Keratinocyte (primary cell): Measurements from ENCODE around the gene RAP1GAP. TPM values are rescaled to one million over a fixed set of nuclear protein-coding genes. Genes with fewer than 3 reads are reported as not detected.

Experiments used
- DNase-seq: peaks from one replicate; pipeline ENCODE4 v3.0.0-alpha.2; 2011; ENCODE audit warnings: low read depth, missing footprints, low spot score
- FAIRE-seq: peaks from 2 replicates; lab custom pipeline; 2011; peaks lifted over from hg19 to GRCh38; lab: Jason Lieb, UNC
- H2AFZ ChIP-seq: 2 replicates; pipeline ENCODE4 v1.6.0; 2012; ENCODE audit warnings: low read length, control low read depth, inconsistent platforms; ENCODE audit not compliant: control insufficient read depth
- H3K27ac ChIP-seq: 2 replicates; pipeline ENCODE4 v1.5.1; 2011; ENCODE audit warnings: low read length; ENCODE audit not compliant: control insufficient read depth, insufficient read depth
- H3K27me3 ChIP-seq: 3 replicates; pipeline ENCODE4 v1.6.0; 2011; ENCODE audit warnings: low read length; ENCODE audit not compliant: control insufficient read depth, insufficient read depth; ENCODE audit errors: extremely low read depth
- H3K36me3 ChIP-seq, 2 experiments: 2 replicates in 1 of 2; 3 replicates in 1 of 2; pipeline ENCODE4 v1.5.1; 2011; ENCODE audit warnings: low read length in 2 of 2, mild to moderate bottlenecking in 1 of 2; ENCODE audit not compliant: control insufficient read depth in 2 of 2, insufficient read depth in 2 of 2; ENCODE audit errors: extremely low read depth in 1 of 2
- H3K4me1 ChIP-seq: 3 replicates; pipeline ENCODE4 v1.5.1; 2011; ENCODE audit warnings: low read length; ENCODE audit not compliant: control insufficient read depth, insufficient read depth; ENCODE audit errors: extremely low read depth
- H3K4me2 ChIP-seq: 3 replicates; pipeline ENCODE4 v1.6.0; 2011; ENCODE audit warnings: low read depth, low read length; ENCODE audit not compliant: control insufficient read depth, insufficient read depth; ENCODE audit errors: extremely low read depth
- H3K4me3 ChIP-seq, 3 experiments: fragments of 200-600 bp in 1 of 3; sonication (generic) in 1 of 3; 2 replicates in 2 of 3; 3 replicates in 1 of 3; pipeline ENCODE4 v1.5.1; 2011 to 2016; ENCODE audit warnings: low read length in 3 of 3, mild to moderate bottlenecking in 3 of 3, control low read depth in 2 of 3, inconsistent platforms in 1 of 3, low read depth in 1 of 3, mixed read lengths in 1 of 3, mixed run types in 1 of 3, moderate library complexity in 1 of 3; ENCODE audit not compliant: control insufficient read depth in 2 of 3, insufficient read depth in 2 of 3; ENCODE audit errors: extremely low read depth in 1 of 3
- H3K79me2 ChIP-seq: 2 replicates; pipeline ENCODE4 v1.6.0; 2012; ENCODE audit warnings: low read length; ENCODE audit not compliant: control insufficient read depth, insufficient read depth
- H3K9ac ChIP-seq: 3 replicates; pipeline ENCODE4 v1.6.0; 2011; ENCODE audit warnings: low read length; ENCODE audit not compliant: control insufficient read depth, insufficient read depth; ENCODE audit errors: extremely low read depth
- H3K9me1 ChIP-seq: 3 replicates; pipeline ENCODE4 v1.6.0; 2011; ENCODE audit warnings: low read length; ENCODE audit not compliant: control insufficient read depth, insufficient read depth; ENCODE audit errors: extremely low read depth
- H3K9me3 ChIP-seq: 2 replicates; pipeline ENCODE4 v1.5.1; 2012; ENCODE audit warnings: low read depth, low read length; ENCODE audit not compliant: control insufficient read depth
- H4K20me1 ChIP-seq: 3 replicates; pipeline ENCODE4 v1.6.0; 2011; ENCODE audit warnings: low read length; ENCODE audit not compliant: control insufficient read depth, insufficient read depth; ENCODE audit errors: extremely low read depth
- EZH2 ChIP-seq: IDR thresholded peaks from one replicate; pipeline ENCODE4 v1.6.1; 2012; ENCODE audit warnings: inconsistent platforms, mild to moderate bottlenecking, low read length, moderate library complexity
- dilution Hi-C: fragments of 300-500 bp; cut with MboI; formaldehyde crosslinking; loops from one replicate; pipeline ENCODE4 v1.7.0; 2020; ENCODE audit warnings: low sequenced_read_pairs; ENCODE audit not compliant: extremely low pct_ligation_motif_present
- polyA plus RNA-seq, 5 experiments: library from polyadenylated mRNA; depleted of rRNA in 3 of 5; stranded (reverse) in 3 of 5; stranded (forward) in 1 of 5; unstranded in 1 of 5; fragments of >200 nt; gene quantifications; 1 replicate in 1 of 5; 2 replicates in 3 of 5; 3 replicates in 1 of 5; pipeline versions ENCODE4 v1.2.1 to v1.2.3, GENCODE V29; 2011 to 2012; ENCODE audit warnings: missing spikeins in 2 of 5, low read depth in 1 of 5, low replicate concordance in 1 of 5
- TF ChIP-seq, protein P1 (sequence below), 3 experiments: IDR thresholded peaks in 1 of 3; conservative IDR thresholded peaks in 1 of 3; optimal IDR thresholded peaks in 1 of 3; 2 replicates in 2 of 3; 3 replicates in 1 of 3; pipeline versions ENCODE3 to v1.5.1; 2011; ENCODE audit warnings: low read length in 3 of 3, mild to moderate bottlenecking in 3 of 3, moderate library complexity in 2 of 3, control low read depth in 1 of 3, inconsistent platforms in 1 of 3; ENCODE audit not compliant: insufficient read depth in 2 of 3; ENCODE audit errors: extremely low read depth in 1 of 3

Gene RAP1GAP
- polyA plus RNA-seq, 1 donor (not counting 4 experiments of a cell fraction or from before 2014, with no cell fraction given), result 1.1 TPM

DNA sequence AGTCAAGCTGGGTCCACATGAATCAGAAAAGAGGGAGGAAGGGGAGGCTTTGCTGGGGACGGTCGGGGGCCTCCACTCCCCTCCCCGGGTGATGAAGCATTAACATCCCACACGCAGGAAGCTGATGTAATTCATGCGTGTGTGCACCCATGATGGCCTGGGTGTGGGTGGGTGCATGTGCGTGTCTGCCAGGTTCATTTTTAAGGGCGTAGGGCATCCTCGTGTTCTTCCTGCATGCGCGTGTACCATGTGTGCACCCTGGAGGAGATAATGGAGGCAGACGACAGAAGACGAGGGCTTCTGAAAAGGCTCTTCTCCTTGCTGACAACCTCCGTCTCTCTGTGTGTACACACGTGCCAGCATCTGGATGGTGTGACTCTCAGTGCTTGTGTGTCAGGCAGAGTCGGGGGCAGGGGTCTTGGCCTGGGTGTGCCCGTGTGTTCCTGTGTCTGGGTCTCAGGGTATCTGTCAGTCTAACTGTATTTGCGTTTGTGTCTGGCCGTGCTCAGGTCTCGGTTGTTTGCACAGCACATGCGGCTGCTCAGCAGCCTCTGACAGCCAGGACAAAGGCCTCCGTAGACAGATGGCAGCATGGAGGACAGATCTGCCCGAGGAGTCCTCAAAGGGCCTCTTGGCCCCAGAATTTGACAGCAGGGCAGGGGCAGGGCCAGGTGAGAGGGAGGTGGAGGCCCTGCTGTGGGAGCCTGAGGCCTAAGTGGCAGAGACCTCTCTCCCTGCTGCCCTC lies 2.4 kb downstream of the RAP1GAP start:
- no peaks in the 10 kb centered on the region for H3K36me3 ChIP-seq
- H4K20me1 ChIP-seq, result no peaks in the 10 kb centered on the region
- H3K4me3 ChIP-seq, result no peak overlapping the region
- H3K4me1 ChIP-seq, result peaks cover 7% of the 10 kb centered on the region
- no peaks in the 10 kb centered on the region for H3K9me3 ChIP-seq
- no peak overlapping the region for H2AFZ ChIP-seq
- TF ChIP-seq, protein P1, sequence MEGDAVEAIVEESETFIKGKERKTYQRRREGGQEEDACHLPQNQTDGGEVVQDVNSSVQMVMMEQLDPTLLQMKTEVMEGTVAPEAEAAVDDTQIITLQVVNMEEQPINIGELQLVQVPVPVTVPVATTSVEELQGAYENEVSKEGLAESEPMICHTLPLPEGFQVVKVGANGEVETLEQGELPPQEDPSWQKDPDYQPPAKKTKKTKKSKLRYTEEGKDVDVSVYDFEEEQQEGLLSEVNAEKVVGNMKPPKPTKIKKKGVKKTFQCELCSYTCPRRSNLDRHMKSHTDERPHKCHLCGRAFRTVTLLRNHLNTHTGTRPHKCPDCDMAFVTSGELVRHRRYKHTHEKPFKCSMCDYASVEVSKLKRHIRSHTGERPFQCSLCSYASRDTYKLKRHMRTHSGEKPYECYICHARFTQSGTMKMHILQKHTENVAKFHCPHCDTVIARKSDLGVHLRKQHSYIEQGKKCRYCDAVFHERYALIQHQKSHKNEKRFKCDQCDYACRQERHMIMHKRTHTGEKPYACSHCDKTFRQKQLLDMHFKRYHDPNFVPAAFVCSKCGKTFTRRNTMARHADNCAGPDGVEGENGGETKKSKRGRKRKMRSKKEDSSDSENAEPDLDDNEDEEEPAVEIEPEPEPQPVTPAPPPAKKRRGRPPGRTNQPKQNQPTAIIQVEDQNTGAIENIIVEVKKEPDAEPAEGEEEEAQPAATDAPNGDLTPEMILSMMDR (optimal IDR thresholded peaks at IDR 0.05 in 1 of 3, IDR thresholded peaks at IDR 0.05 in 1 of 3, conservative IDR thresholded peaks at IDR 0.05 in 1 of 3; ENCODE audit: extremely low read depth in 1 of 3, insufficient read depth in 2 of 3, low read length in 3 of 3), result no peak
- no peak for TF ChIP-seq EZH2
- FAIRE-seq (no peak), DNase-seq (no peak)
- H3K4me2 ChIP-seq, result no peak overlapping the region
- H3K27me3 ChIP-seq, result peaks cover 44% of the 10 kb centered on the region
- H3K27ac ChIP-seq, result no peak overlapping the region
- H3K79me2 ChIP-seq, result no peaks in the 10 kb centered on the region
- H3K9ac ChIP-seq, result no peak overlapping the region
- H3K9me1 ChIP-seq, result no peaks in the 10 kb centered on the region
- dilution Hi-C loops, result no loop called here

DNA sequence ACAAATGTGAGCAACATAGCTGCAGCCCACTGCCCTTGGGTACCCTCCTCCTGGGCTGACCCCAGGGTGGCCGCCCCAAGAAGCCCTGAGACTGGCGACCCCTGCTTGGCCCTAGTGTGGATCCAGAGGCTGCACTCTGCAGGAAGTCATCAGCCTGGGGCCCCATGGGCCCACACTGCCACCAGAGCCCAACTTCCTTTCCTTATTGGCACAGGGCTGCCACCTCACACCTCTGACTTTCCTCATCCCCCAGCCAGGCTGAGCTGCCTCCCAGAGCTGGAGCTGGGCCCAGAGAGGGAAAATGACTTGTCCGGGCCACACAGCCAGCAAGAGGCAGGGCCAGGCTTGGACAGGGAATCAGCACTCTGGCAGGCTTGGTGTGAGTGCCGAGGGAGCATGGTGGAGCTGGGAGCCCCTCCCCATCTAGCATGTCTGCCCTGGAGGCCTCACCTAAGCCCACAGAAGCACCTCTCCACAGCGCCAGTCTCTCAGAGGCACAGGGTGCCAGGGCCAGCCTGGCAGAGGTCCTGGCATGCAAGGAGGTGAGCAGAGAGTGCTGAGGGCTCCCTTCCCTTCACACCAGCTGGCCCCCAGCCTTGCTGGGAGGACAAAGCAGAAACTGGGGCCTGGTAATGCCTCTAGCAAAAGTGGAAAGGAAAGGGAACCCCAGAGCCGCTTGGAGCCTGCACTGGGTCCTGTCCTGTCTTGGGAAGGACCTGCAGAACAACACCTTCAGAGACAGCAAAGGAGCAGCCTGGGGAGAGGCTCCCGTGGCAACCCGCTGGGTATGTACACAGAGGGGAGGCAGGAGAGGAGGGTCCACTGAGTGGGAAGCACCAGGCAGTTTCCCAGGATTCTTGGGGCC lies 3.2 kb downstream of the RAP1GAP start:
- no peaks in the 10 kb centered on the region for H3K36me3 ChIP-seq
- no peaks in the 10 kb centered on the region for H3K9me1 ChIP-seq
- no peaks in the 10 kb centered on the region for H3K9me3 ChIP-seq
- peaks cover 7% of the 10 kb centered on the region for H3K4me1 ChIP-seq
- TF ChIP-seq, protein P1 (optimal IDR thresholded peaks at IDR 0.05 in 1 of 3, IDR thresholded peaks at IDR 0.05 in 1 of 3, conservative IDR thresholded peaks at IDR 0.05 in 1 of 3; ENCODE audit: extremely low read depth in 1 of 3, insufficient read depth in 2 of 3, low read length in 3 of 3), result no peak
- peak; percentile 0 for TF ChIP-seq EZH2
- FAIRE-seq (no peak), DNase-seq (no peak)
- H2AFZ ChIP-seq, result no peak overlapping the region
- peaks cover 38% of the 10 kb centered on the region for H3K27me3 ChIP-seq
- no peak overlapping the region for H3K4me3 ChIP-seq
- no peaks in the 10 kb centered on the region for H4K20me1 ChIP-seq
- H3K27ac ChIP-seq, result no peak overlapping the region
- dilution Hi-C loops, result no loop called here
- no peaks in the 10 kb centered on the region for H3K79me2 ChIP-seq
- H3K4me2 ChIP-seq, result peak overlapping the region; percentile 14
- H3K9ac ChIP-seq, result no peak overlapping the region
